PC-9 (cell line): ENCODE results near the gene GRID2IP. TPM values are rescaled to one million over a fixed set of nuclear protein-coding genes. Genes with fewer than 3 reads are reported as not detected.
"Not testable (repeated sequence)": the region's sequence is repeated elsewhere in the genome, so short reads cannot be mapped to it uniquely, and the experiment has no call there.

ENCODE experiments used
- BruUV-seq: library from RNA; stranded (reverse); fragments of 400-500 nt; replicated peaks from 2 replicates; lab custom pipeline; 2021; lab: Mats Ljungman, UMichigan
- CTCF ChIA-PET: fragments of 300-600 bp; sonication (Branson Sonifier 250); formaldehyde crosslinking; loops from one replicate; lab custom pipeline; 2022; ENCODE audit warnings: antibody characterized with exemption; lab: Charles Lee
- POLR2A ChIA-PET: fragments of 300-600 bp; sonication (Branson Sonifier 250); formaldehyde crosslinking; loops from one replicate; lab custom pipeline; 2022; ENCODE audit warnings: antibody characterized with exemption; ENCODE audit not compliant: unreplicated experiment; lab: Charles Lee
- DNase-seq, 2 experiments: peaks; one replicate each; pipeline versions ENCODE4 v3.0.0 to v3.0.0-alpha.2; 2015 to 2022; ENCODE audit warnings: mixed read lengths in 1 of 2
- H2AFZ ChIP-seq: fragments of 200-600 bp; sonication (generic); 2 replicates; pipeline ENCODE4 v1.8.1; 2017; ENCODE audit warnings: antibody characterized with exemption
- H3F3A ChIP-seq: fragments of 200-600 bp; sonication (generic); 2 replicates; pipeline ENCODE4 v1.8.1; 2017; ENCODE audit warnings: antibody characterized with exemption, mild to moderate bottlenecking, low read depth; ENCODE audit not compliant: insufficient read depth
- H3K27ac ChIP-seq: fragments of 200-600 bp; sonication (generic); 2 replicates; pipeline ENCODE4 v1.6.1; 2016; ENCODE audit warnings: mixed run types
- H3K27me3 ChIP-seq: fragments of 200-600 bp; sonication (generic); 2 replicates; pipeline ENCODE4 v1.6.1; 2016; ENCODE audit warnings: low read depth, mixed run types; ENCODE audit not compliant: insufficient read depth
- H3K36me3 ChIP-seq: fragments of 200-600 bp; sonication (generic); 2 replicates; pipeline ENCODE4 v1.6.1; 2016; ENCODE audit warnings: low read depth, mixed run types
- H3K4me1 ChIP-seq: fragments of 200-600 bp; sonication (generic); replicated peaks from 2 replicates; pipeline ENCODE4 v1.6.1; 2016; ENCODE audit warnings: mixed run types; ENCODE audit not compliant: insufficient read depth
- H3K4me2 ChIP-seq: fragments of 200-600 bp; sonication (generic); 2 replicates; pipeline ENCODE4 v1.6.1; 2017; ENCODE audit warnings: mixed run types
- H3K4me3 ChIP-seq: fragments of 200-600 bp; sonication (generic); 2 replicates; pipeline ENCODE4 v1.6.1; 2016; ENCODE audit warnings: mixed run types
- H3K79me2 ChIP-seq: fragments of 200-600 bp; sonication (generic); 2 replicates; pipeline ENCODE4 v1.6.1; 2017; ENCODE audit warnings: low read depth, mixed run types
- H3K9me2 ChIP-seq: fragments of 200-600 bp; sonication (generic); 2 replicates; pipeline ENCODE4 v1.8.1; 2017; ENCODE audit warnings: mild to moderate bottlenecking; ENCODE audit not compliant: insufficient read depth
- H3K9me3 ChIP-seq: fragments of 200-600 bp; sonication (generic); 2 replicates; pipeline ENCODE4 v1.8.1; 2016; ENCODE audit warnings: low read depth; ENCODE audit not compliant: insufficient read depth
- H4K20me1 ChIP-seq: fragments of 200-600 bp; sonication (generic); 2 replicates; pipeline ENCODE4 v1.8.1; 2017; ENCODE audit not compliant: insufficient read depth
- EZH2 ChIP-seq: fragments of 200-600 bp; sonication (generic); IDR thresholded peaks from 2 replicates; pipeline ENCODE4 v1.8.0; 2017; ENCODE audit warnings: antibody characterized with exemption, low read depth
- intact Hi-C: fragments of 100-400 bp; cut with micrococcal nuclease; formaldehyde crosslinking; loops from one replicate; pipeline ENCODE4 v1.10.0; 2022; ENCODE audit not compliant: unreplicated experiment
- total RNA-seq: library from RNA; stranded (reverse); gene quantifications from 2 replicates; pipeline ENCODE4 v1.2.3, GENCODE V29; 2021
- TF ChIP-seq, protein P1 (sequence below): fragments of 200-600 bp; sonication (generic); conservative IDR thresholded peaks from 2 replicates; pipeline ENCODE4 v1.6.1; 2017; ENCODE audit warnings: mixed run types, antibody characterized with exemption, mild to moderate bottlenecking, moderate library complexity

Gene GRID2IP
- total RNA-seq, 1 experiment from 2014 or later: 1.3 TPM

DNA sequence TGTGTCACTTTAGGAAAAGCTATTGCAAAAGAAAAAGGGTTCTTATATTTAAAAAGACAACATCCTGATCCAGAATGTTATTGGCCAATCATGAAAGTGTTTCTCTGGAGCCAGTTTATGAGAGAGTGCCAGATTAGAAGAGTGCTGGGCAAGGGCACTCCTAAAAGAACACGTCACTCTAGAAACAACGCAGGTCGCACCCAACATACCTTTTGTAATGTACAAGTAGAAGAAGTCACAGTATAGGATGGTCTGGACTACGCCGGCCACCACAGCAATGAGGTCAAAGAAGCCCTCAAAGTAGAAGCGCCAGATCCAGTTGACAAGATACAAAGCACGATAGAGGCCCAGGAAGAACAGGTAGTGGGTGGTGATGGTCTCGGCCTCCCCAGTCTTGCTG lies 85.4 kb downstream of the GRID2IP start:
- TF ChIP-seq, protein P1, sequence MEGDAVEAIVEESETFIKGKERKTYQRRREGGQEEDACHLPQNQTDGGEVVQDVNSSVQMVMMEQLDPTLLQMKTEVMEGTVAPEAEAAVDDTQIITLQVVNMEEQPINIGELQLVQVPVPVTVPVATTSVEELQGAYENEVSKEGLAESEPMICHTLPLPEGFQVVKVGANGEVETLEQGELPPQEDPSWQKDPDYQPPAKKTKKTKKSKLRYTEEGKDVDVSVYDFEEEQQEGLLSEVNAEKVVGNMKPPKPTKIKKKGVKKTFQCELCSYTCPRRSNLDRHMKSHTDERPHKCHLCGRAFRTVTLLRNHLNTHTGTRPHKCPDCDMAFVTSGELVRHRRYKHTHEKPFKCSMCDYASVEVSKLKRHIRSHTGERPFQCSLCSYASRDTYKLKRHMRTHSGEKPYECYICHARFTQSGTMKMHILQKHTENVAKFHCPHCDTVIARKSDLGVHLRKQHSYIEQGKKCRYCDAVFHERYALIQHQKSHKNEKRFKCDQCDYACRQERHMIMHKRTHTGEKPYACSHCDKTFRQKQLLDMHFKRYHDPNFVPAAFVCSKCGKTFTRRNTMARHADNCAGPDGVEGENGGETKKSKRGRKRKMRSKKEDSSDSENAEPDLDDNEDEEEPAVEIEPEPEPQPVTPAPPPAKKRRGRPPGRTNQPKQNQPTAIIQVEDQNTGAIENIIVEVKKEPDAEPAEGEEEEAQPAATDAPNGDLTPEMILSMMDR: no peak
- no peak for TF ChIP-seq EZH2
- no peak overlapping the region for H3K27ac ChIP-seq
- H3K4me2 ChIP-seq: no peak overlapping the region
- no peak overlapping the region for H2AFZ ChIP-seq
- intact Hi-C loops: no loop called here
- H3K36me3 ChIP-seq: peaks cover 56% of the 10 kb centered on the region
- ChIA-PET CTCF (interaction anchor here (0.5 kb wide), 1 partner anchor 984 kb away, joined by 3 read pairs; no protein-coding TSS in a partner anchor), POLR2A (no interaction called here)
- H3K27me3 ChIP-seq: no peaks in the 10 kb centered on the region
- H3K9me3 ChIP-seq: no peaks in the 10 kb centered on the region
- H4K20me1 ChIP-seq: peaks cover 7% of the 10 kb centered on the region; the same call in 1 of the 2 replicates
- H3K4me1 ChIP-seq: no peaks in the 10 kb centered on the region
- BruUV-seq: no TSS peak
- no peaks in the 10 kb centered on the region for H3K9me2 ChIP-seq
- no peaks in the 10 kb centered on the region; the same call in 1 of the 2 replicates for H3K79me2 ChIP-seq
- H3F3A ChIP-seq: peaks cover 46% of the 10 kb centered on the region
- no peak for DNase-seq
- H3K4me3 ChIP-seq: no peak overlapping the region

DNA sequence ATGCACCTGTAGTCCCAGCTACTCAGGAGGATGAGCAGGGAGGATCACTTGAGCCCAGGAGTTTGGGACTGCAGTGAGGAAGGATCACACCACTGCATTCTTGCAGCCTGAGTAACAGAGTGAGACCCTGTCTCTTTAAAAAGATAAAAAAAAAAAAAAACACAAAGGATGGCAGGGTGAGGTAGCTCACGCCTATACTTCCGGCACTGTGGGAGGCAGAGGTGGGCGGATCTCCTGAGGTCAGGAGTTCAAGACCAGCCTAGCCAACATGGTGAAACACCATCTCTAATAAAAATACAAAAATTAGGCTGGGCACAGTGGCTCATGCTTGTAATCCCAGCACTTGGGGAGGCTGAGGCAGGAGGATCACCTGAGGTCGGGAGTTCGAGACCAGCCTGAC lies 87.7 kb downstream of the GRID2IP start:
- H3K27me3 ChIP-seq, H2AFZ ChIP-seq, H3K9me3 ChIP-seq, DNase-seq, intact Hi-C loops, H3K79me2 ChIP-seq, H3K27ac ChIP-seq, BruUV-seq, H3K4me2 ChIP-seq, CTCF ChIA-PET, H3K4me3 ChIP-seq, H3K9me2 ChIP-seq, H4K20me1 ChIP-seq, H3K4me1 ChIP-seq: not testable (repeated sequence)
- POLR2A ChIA-PET: interaction anchor here (0.6 kb wide), 1 partner anchor 11 kb away, joined by 22 read pairs; no protein-coding TSS in a partner anchor
- peaks cover 38% of the 10 kb centered on the region for H3K36me3 ChIP-seq
- H3F3A ChIP-seq: peaks cover 63% of the 10 kb centered on the region

DNA sequence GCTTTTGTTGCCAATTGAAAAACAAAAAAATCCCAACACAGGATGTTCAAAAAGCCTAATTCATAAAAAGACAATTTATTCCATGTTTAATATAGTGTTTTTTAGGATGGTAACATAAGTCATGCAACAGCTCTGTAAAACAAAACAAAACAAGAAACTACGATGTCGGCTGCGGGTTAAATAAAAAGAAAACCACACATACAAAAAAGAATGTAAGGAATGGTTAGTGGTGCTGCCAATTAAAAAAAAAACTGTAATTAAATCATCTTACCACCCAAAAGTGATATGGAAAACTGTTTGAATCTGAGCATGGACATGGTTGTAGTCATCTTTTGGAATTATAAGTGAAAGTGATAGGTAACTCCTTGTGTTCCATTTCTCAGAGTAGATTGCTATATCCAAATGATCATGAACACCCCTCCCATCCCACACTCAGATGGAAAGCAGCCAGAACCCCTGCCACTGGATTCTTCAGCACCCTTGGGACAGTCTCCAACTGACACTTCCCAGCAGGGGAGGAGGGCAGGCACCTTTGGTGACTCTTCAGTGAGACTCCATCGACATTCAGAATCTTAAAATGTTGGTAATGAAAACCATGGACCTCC lies 89.2 kb downstream of the GRID2IP start:
- CTCF ChIA-PET: interaction anchor here (0.6 to 0.7 kb wide), 2 partner anchors 40 to 321 kb away, joined by 3 to 7 read pairs; no protein-coding TSS in a partner anchor

More for the DNA sequence above, 89.2 kb downstream of the GRID2IP start:
- Histone ChIP-seq H3K36me3 (peaks cover 34% of the 10 kb centered on the region), H3K79me2 (no peaks in the 10 kb centered on the region), H3K4me1 (no peaks in the 10 kb centered on the region), H4K20me1 (peaks cover 4% of the 10 kb centered on the region; the same call in 1 of the 2 replicates), H2AFZ (no peak overlapping the region), H3K9me2 (no peaks in the 10 kb centered on the region), H3K4me2 (no peak overlapping the region), H3K4me3 (no peak overlapping the region), H3F3A (peaks cover 63% of the 10 kb centered on the region), H3K27me3 (no peaks in the 10 kb centered on the region), H3K27ac (no peak overlapping the region), H3K9me3 (no peaks in the 10 kb centered on the region)
- no TSS peak for BruUV-seq
- intact Hi-C loops: no loop called here
- no peak for DNase-seq
- no peak for TF ChIP-seq EZH2
- TF ChIP-seq, protein P1: no peak
- POLR2A ChIA-PET: no interaction called here
